Activated T-cell treated with anti-CD3 and anti-CD28 coated beads, Interleukin-2, amount 50 U/mL, for 24 hours (primary cell): Measurements from ENCODE around the gene ZNF772.
"Not testable (repeated sequence)": the region's sequence is repeated elsewhere in the genome, so short reads cannot be mapped to it uniquely, and the experiment has no call there.

Experiments
- DNase-seq: peaks from one replicate; pipeline ENCODE4 v3.0.0-alpha.2; 2020
- H3K27ac Mint-ChIP-seq: 2 replicates; pipeline ENCODE4 v1.8.0; 2020; ENCODE audit warnings: mild to moderate bottlenecking, mixed read lengths
- H3K27me3 Mint-ChIP-seq: 2 replicates; pipeline ENCODE4 v1.8.0; 2020; ENCODE audit warnings: mixed read lengths
- H3K36me3 Mint-ChIP-seq: 2 replicates; pipeline ENCODE4 v1.8.0; 2020; ENCODE audit warnings: low read depth, mixed read lengths
- H3K4me1 Mint-ChIP-seq: 2 replicates; pipeline ENCODE4 v1.8.0; 2020; ENCODE audit warnings: low read depth, mixed read lengths
- H3K4me3 Mint-ChIP-seq: 2 replicates; pipeline ENCODE4 v1.8.0; 2020; ENCODE audit warnings: mild to moderate bottlenecking, moderate library complexity, mixed read lengths
- H3K9me3 Mint-ChIP-seq: 2 replicates; pipeline ENCODE4 v1.8.0; 2020; ENCODE audit warnings: mixed read lengths

ZNF772 gene

DNA sequence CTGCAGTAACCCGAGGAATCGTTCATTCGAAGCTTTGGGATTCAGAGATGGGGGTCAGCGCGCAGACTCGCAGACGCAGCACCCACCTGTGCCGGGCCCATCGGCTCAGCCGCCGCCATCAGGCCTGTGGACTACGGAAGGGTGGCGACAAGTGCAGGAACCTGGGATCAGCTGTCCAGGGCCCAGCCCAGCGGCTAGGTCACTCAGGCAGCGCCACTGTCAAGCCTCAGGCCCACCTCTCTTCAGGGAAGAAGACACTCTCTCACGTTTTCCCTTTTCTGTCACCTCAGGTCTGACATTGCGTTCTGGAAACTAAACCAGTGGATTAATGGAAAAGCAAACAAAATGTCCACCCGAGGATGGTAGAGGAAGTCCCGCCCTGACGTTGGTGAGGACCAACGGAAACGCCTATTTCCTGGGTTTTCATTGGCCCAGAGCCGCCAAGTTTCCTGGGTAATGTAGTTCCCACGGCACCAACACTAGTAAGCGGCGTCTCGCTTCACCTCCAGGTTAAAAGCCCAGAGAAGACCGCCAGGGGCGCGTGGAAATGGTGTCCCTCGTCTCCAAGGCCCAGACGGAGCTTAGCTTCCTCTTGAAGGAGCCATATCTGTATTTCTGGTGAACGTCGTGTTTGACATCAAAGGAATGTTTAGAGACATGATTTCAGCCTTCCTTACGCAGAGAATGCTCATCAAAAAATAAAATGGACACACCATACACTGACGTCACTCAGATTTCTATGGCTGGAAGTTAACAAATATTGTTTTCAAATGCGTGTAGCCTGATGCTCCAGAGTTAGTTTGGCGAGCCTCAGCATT lies at the start of gene ZNF772:
ZNF772 (minus strand) TSS at position 376 of the 818 bp plus-strand sequence; CDS start at position 119, 257 bp downstream.
- peak within 1 kb of the TSS; percentile 85 for H3K4me3 Mint-ChIP-seq
- H3K27me3 Mint-ChIP-seq = peaks cover 3% of the 10 kb centered on the region
- peaks cover 15% of the 10 kb centered on the region for H3K4me1 Mint-ChIP-seq
- H3K36me3 Mint-ChIP-seq = peaks cover 74% of the 10 kb centered on the region
- peak within 1 kb of the TSS; percentile 84 for H3K27ac Mint-ChIP-seq
- H3K9me3 Mint-ChIP-seq = peaks cover 75% of the 10 kb centered on the region
- DNase-seq = peak; percentile 85

DNA sequence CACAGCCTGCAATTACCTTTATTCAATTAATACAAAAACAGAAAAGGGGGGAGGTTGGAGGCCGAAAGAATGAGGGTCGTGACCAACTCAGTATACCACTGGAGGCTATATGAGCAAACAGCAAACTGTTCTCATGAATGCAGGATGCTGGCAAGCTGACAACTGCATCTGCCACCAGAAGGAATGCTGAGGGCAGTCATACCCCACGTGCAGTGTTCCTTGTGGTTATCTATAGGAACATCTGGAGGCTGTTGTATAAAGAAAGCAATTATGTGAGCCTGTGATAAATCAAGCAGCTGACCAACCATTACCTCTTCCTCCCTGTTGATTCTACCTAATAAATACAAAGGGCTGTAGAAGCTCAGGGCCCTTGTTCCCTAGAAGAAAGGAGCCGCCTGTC lies 40.7 kb upstream of the ZNF772 start:
- H3K27me3 Mint-ChIP-seq, DNase-seq, H3K27ac Mint-ChIP-seq, H3K4me3 Mint-ChIP-seq, H3K4me1 Mint-ChIP-seq: not testable (repeated sequence)
- peaks cover 61% of the 10 kb centered on the region for H3K9me3 Mint-ChIP-seq
- peaks cover 70% of the 10 kb centered on the region for H3K36me3 Mint-ChIP-seq

DNA sequence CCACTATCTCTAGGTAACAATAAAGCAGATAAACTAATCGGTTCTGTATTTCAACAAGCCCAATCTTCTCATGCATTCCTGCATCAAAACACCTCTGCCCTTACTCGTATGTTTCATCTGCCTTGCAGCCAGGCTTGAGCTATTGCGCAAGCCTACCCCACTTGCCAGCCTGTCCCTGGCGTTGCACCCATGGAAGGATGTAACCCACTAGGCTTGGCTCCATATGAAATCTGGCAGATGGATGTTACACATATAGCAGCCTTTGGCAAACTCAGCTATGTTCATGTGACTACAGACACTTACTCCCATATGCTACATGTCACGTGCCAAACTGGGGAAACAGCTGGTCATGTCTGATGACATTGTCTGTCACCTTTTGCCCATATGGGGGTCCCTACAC lies 37.9 kb upstream of the ZNF772 start:
- peaks cover 82% of the 10 kb centered on the region for H3K36me3 Mint-ChIP-seq
- DNase-seq = no peak
- peaks cover 63% of the 10 kb centered on the region for H3K9me3 Mint-ChIP-seq
- no peaks in the 10 kb centered on the region for H3K27me3 Mint-ChIP-seq
- H3K4me3 Mint-ChIP-seq = no peak overlapping the region
- H3K4me1 Mint-ChIP-seq = no peaks in the 10 kb centered on the region
- H3K27ac Mint-ChIP-seq = no peak overlapping the region

DNA sequence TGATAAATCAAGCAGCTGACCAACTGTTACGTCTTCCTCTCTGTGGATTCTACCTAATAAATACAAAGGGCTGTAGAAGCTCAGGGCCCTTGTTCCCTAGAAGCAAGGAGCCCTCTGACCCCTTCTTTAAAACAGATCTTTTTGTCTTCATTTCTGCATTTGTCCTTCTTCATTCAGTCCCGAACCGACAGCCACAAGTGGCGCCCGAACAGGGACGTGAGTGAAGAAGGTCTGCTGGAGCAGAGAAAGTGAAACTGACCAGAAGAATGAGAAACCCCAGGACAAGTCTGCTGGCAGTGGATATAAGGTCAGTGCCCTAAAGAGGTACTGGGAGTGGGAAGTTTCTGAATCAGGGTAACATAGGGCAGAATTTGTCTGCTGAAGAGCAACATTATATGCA lies 35.5 kb upstream of the ZNF772 start:
- no peak overlapping the region for H3K4me3 Mint-ChIP-seq
- peaks cover 69% of the 10 kb centered on the region for H3K9me3 Mint-ChIP-seq
- H3K27ac Mint-ChIP-seq = no peak overlapping the region
- H3K4me1 Mint-ChIP-seq = no peaks in the 10 kb centered on the region
- H3K36me3 Mint-ChIP-seq = peaks cover 90% of the 10 kb centered on the region
- DNase-seq = no peak
- H3K27me3 Mint-ChIP-seq = no peaks in the 10 kb centered on the region

DNA sequence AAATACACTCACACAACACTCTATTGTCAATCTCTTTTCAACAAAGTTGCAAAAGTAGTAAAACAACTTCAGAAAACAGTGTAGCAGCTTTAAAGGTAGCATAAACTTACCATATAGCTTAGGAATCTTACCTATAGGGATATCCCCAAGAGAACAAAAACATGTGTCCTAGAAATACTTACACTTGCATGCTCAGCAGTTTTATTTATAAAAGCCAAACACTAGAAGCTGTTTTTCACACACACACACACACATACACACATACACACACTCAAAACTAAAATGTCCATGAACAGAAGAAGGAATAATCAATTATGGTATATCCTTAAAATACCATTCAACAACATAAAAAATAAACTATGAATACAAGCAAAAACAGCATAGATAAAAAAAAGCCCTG lies 34.1 kb upstream of the ZNF772 start:
- no peak overlapping the region for H3K4me3 Mint-ChIP-seq

DNA sequence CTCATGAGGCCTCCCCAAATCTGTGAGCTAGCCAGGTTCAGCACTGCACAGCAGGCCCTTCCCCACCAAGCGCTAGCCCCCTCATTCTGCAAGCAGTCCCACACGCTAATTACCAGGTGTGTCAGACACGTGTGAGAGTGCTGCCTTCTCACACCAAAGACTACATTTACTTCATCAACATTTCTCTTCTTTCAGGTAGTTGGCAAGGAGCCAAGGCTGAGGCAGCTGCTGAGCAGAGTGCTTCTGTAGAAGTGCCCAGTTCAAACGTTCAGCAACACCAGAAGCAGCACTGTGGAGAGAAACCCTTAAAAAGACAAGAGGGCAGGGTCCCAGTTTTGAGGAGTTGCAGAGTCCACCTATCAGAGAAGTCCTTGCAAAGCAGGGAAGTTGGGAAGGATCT lies 28.8 kb upstream of the ZNF772 start:
- Mint-ChIP-seq H3K4me3 (no peak overlapping the region), H3K4me1 (peaks cover 14% of the 10 kb centered on the region), H3K9me3 (peaks cover 58% of the 10 kb centered on the region), H3K27ac (no peak overlapping the region), H3K36me3 (peaks cover 93% of the 10 kb centered on the region), H3K27me3 (no peaks in the 10 kb centered on the region)
- DNase-seq = no peak

More for the DNA sequence above, 34.1 kb upstream of the ZNF772 start:
- no peak for DNase-seq
- Mint-ChIP-seq H3K27me3 (no peaks in the 10 kb centered on the region), H3K4me1 (no peaks in the 10 kb centered on the region), H3K36me3 (peaks cover 90% of the 10 kb centered on the region), H3K27ac (no peak overlapping the region), H3K9me3 (peaks cover 65% of the 10 kb centered on the region)

DNA sequence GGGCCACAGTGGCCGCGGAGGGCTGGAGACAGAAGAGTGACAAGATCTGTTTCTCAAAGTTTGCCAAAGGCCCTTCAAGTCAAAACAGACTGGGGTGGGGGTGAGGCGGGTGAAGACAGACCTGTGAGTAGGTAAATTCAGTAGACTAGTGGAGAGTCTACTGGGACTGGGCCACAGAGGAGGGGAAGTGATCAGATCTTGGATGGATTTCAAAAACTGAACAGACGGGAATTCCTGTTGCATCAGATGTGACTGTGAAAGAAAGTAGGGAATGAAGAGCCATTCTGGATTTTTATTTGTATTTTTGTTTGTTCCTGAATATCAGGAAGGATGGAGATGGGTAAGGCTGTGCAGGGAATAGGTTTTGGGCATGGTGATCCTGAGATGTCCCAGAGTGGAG lies 23.0 kb upstream of the ZNF772 start:
- Mint-ChIP-seq H3K27ac (peak overlapping the region; percentile 74), H3K4me1 (peaks cover 26% of the 10 kb centered on the region), H3K4me3 (peak overlapping the region; percentile 83), H3K9me3 (peaks cover 61% of the 10 kb centered on the region), H3K36me3 (peaks cover 74% of the 10 kb centered on the region)
- not testable (repeated sequence) for H3K27me3 Mint-ChIP-seq, DNase-seq

DNA sequence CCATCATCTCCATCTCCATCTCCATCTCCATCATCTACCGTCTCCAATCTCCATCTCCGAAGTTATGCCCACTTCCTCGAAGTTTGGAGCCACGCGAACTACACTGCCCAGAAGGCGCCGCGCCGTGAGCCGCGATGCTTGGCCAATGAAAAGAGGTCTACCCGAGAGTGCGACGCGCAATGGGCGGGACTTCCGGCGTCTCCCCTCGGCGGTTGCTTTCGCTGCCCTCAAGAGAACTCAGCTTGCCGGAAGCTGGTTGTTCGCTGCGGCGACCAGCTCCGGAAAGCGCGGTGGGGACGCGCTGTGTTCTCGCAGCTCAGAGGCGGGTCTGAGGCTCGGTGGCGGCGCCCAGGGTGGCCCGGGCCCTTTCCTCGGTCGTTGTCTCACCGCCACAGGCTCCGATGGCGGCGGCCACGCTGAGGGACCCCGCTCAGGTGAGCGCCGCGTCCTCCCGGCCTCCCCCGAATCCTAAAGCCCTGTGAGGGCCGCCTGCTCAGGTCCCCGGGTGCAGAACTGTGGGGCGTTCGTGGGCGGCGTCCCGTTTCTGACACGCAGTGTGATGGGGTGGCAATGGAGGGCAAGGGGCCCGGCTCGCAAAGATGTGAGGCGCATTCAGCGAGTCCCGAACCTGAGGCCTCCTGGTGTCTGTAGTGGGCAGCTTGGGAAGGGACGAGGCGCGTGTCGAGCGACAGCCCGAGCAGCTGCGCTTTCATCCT lies 22.5 kb upstream of the ZNF772 start, which contains the start of gene ZNF773:
ZNF773 (plus strand) TSS at position 259 of the 716 bp plus-strand sequence; CDS start at position 402, 143 bp downstream.
- H3K27ac Mint-ChIP-seq = peak within 1 kb of the TSS; percentile 82
- peaks cover 74% of the 10 kb centered on the region for H3K36me3 Mint-ChIP-seq
- H3K4me1 Mint-ChIP-seq = peaks cover 26% of the 10 kb centered on the region
- H3K4me3 Mint-ChIP-seq = peak within 1 kb of the TSS; percentile 83
- peaks cover 62% of the 10 kb centered on the region for H3K9me3 Mint-ChIP-seq
- H3K27me3 Mint-ChIP-seq = not testable (repeated sequence)
- DNase-seq = peak; percentile 96

DNA sequence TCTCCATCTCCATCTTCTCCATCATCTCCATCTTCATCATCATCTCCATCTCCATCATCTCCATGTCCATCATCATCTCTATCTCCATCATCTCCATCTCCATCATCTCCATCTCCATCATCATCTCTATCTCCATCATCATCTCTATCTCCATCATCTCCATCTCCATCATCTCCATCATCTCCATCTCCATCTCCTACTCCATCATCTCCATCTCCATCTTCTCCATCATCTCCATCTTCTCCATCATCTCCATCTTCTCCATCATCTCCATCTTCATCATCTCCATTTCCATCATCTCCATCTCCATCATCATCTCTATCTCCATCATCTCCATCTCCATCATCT lies 21.9 kb upstream of the ZNF772 start:
- Mint-ChIP-seq H3K4me1 (peaks cover 26% of the 10 kb centered on the region), H3K27ac (peak overlapping the region; percentile 82), H3K36me3 (peaks cover 74% of the 10 kb centered on the region), H3K4me3 (peak overlapping the region; percentile 83), H3K9me3 (peaks cover 65% of the 10 kb centered on the region)
- DNase-seq, H3K27me3 Mint-ChIP-seq: not testable (repeated sequence)

DNA sequence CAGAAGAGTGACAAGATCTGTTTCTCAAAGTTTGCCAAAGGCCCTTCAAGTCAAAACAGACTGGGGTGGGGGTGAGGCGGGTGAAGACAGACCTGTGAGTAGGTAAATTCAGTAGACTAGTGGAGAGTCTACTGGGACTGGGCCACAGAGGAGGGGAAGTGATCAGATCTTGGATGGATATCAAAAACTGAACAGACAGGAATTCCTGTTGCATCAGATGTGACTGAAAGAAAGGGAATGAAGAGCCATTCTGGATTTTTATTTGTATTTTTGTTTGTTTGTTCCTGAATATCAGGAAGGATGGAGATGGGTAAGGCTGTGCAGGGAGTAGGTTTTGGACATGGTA lies 10.9 kb upstream of the ZNF772 start:
- Mint-ChIP-seq H3K4me1 (peaks cover 11% of the 10 kb centered on the region), H3K4me3 (peak overlapping the region; percentile 79), H3K9me3 (peaks cover 53% of the 10 kb centered on the region), H3K27ac (peak overlapping the region; percentile 39), H3K36me3 (peaks cover 53% of the 10 kb centered on the region)
- not testable (repeated sequence) for H3K27me3 Mint-ChIP-seq, DNase-seq

DNA sequence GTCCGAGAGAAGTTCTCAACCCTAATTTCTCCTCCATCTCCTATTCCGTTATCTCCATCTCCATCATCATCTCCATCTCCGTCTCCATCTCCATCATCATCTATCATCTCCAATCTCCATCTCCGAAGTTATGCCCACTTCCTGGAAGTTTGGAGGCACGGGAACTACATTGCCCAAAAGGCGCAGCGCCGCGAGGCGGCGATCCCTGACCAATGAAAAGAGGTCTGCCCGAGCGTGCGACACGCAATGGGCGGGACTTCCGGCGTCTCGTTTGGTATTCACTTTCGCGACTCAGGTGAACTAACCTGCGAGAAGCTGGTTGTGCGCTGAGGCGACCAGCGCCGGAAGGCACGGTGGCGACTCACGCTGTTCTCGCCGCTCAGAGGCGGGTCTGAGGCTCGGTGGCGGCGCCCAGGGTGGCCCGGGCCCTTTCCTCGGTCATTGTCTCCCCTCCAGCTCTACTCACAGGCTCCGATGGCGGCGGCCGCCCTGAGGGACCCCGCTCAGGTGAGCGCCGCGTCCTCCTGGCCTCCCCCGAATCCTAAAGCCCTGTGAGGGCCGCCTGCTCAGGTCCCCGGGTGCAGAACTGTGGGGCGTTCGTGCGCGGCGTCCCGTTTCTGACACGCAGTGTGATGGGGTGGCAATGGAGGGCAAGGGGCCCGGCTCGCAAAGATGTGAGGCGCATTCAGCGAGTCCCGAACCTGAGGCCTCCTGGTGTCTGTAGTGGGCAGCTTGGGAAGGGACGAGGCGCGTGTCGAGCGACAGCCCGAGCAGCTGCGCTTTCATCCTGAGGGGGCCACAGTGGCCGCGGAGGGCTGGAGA lies 10.3 kb upstream of the ZNF772 start, which contains the start of gene ZNF419:
ZNF419 (plus strand) TSS at position 274 of the 822 bp plus-strand sequence; CDS start at position 475, 201 bp downstream.
- Mint-ChIP-seq H3K4me1 (peaks cover 11% of the 10 kb centered on the region), H3K9me3 (peaks cover 48% of the 10 kb centered on the region), H3K36me3 (peaks cover 47% of the 10 kb centered on the region), H3K4me3 (peak within 1 kb of the TSS; percentile 79), H3K27ac (peak within 1 kb of the TSS; percentile 63)
- peak; percentile 95 for DNase-seq
- not testable (repeated sequence) for H3K27me3 Mint-ChIP-seq

DNA sequence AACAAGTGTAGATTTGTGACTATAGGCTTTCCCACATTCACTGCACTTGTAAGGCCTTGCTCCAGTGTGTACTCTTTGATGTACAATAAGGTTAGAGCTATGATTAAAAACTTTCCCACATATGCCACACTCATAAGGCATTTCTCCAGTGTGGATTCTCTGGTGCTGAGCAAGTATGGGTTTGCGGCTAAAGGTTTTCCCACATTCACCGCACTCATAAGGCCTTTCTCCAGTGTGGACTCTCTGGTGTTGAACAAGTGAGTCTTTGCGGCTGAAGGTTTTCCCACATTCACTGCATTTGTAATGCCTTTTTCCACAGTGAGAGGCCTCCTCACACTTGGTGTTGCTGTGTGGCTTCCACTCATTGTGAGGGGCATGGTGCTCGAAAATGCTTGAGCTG lies 3.7 kb downstream of the ZNF772 start:
- Mint-ChIP-seq H3K36me3 (peaks cover 97% of the 10 kb centered on the region), H3K9me3 (peaks cover 83% of the 10 kb centered on the region), H3K4me3 (no peak overlapping the region), H3K27me3 (no peaks in the 10 kb centered on the region), H3K27ac (no peak overlapping the region), H3K4me1 (peaks cover 15% of the 10 kb centered on the region)
- no peak for DNase-seq

DNA sequence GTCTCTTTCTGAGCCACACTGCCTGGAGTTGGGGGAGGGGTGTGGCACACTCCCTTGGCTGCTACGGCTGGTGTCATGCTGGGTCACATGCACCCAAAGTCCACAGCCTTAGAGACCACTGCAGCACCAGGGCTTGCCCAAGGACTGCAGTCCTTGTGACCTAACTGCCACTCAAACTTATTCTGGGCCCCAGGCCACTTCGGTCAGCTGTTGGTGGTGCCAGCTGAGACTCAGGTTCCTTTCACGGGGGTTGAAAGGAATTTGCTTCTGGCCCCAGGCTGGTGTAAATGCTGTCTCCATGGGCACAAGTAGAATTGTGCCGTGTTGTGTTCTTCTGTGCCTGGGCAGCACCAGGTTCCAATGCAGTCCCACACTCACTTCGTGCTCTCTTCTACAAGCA lies 10.9 kb downstream of the ZNF772 start:
- Mint-ChIP-seq H3K27me3 (no peaks in the 10 kb centered on the region), H3K4me1 (no peaks in the 10 kb centered on the region), H3K4me3 (no peak overlapping the region), H3K27ac (no peak overlapping the region), H3K9me3 (peaks cover 58% of the 10 kb centered on the region), H3K36me3 (peaks cover 54% of the 10 kb centered on the region)
- DNase-seq = no peak

DNA sequence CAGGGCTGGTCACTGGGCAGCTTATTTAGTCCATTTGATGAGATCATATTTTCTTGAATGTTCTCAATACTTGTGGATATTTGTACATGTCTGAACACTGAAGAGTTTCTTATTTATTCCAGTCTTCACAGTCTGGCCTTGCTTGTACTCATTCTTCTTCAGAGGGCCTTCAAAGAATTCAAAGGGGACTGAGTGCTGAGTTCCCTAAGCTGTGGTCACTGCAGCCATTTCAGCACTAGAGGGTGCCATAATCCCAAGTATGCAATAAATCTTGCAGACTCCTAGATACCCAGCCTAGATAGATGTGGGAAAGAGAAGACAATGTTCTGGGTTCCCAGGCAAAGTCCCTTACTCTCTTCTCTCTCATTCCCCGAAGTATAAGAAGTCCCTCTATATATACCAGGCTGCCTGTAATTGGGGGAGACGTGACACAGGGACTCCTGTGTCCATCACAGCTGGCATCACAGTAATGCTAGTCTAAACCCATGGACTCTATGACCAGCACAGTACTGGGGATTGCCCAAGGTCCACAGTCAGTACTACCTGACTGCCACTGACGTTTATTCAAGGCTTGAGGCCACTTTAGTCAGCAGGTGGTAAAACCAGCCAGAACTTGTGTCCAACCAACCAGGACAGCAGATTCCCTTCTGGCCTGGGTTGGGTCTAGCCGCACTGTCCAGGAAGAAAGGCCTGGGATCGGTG lies 11.5 kb downstream of the ZNF772 start:
- Mint-ChIP-seq H3K4me1 (no peaks in the 10 kb centered on the region), H3K4me3 (no peak overlapping the region), H3K27ac (no peak overlapping the region), H3K36me3 (peaks cover 52% of the 10 kb centered on the region), H3K27me3 (no peaks in the 10 kb centered on the region), H3K9me3 (peaks cover 58% of the 10 kb centered on the region)
- DNase-seq = no peak
